Measurements from ENCODE around the gene EFEMP1. TPM values are rescaled to one million over a fixed set of nuclear protein-coding genes. Genes with fewer than 3 reads are reported as not detected.

EFEMP1 gene
- total RNA-seq, 2 experiments from 2014 or later = 0.61 TPM; not detected in 1

DNA sequence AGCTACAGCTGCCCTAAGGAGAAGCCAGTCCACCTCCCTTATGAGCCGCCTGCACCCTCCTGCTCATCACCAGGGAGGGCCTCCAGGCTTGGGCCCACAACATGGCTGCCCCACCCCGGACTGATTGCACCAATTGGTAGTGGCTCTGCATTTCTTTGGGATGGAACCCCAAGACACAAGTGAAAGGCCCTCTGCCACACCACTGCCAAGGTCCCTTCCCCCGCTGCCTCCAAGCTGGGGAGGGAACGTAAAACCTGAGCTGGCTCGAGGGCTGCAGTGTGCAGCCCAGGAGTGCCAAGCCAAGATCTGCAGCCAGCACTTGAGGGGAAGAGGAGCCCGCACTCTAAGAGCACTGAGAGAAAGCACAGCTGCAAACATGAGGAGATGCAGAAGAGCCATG, 97.3 kb downstream of the EFEMP1 start:
- ChIA-PET CTCF (ENCODE audit: unreplicated experiment) (interaction anchor here (0.6 kb wide), 1 partner anchor 1324 kb away, joined by 5 read pairs; no protein-coding TSS in a partner anchor), POLR2A (interaction anchor here (0.6 kb wide), 1 partner anchor 69 kb away, joined by 3 read pairs; no protein-coding TSS in a partner anchor)
- no TSS peak for BruUV-seq (replicated peaks)
- Histone ChIP-seq H3K4me2 (ENCODE audit: low read length) (no peak overlapping the region), H3K9me2 (ENCODE audit: insufficient read depth, low read length) (no peaks in the 10 kb centered on the region), H3K4me1 (ENCODE audit: insufficient read depth, low read length, poor library complexity, severe bottlenecking) (no peaks in the 10 kb centered on the region), H2AFZ (ENCODE audit: low read length) (no peak overlapping the region), H3K79me2 (ENCODE audit: insufficient read depth, low read depth, low read length) (no peaks in the 10 kb centered on the region), H3K36me3 (ENCODE audit: insufficient read depth, low read length) (no peaks in the 10 kb centered on the region), H3K9me3 (ENCODE audit: low read length) (no peaks in the 10 kb centered on the region), H3K4me3 (ENCODE audit: low read depth, low read length, poor library complexity, severe bottlenecking) (no peak overlapping the region), H3K27ac (ENCODE audit: low read depth, low read length, poor library complexity, severe bottlenecking) (no peak overlapping the region), H4K20me1 (ENCODE audit: insufficient read depth, low read length) (no peaks in the 10 kb centered on the region)
- DNase-seq (ENCODE audit: low spot score) = no peak
- no peak for TF ChIP-seq EZH2phosphoT487 (IDR thresholded peaks at IDR 0.05; ENCODE audit: borderline replicate concordance, low read depth, low read length)
- TF ChIP-seq, protein P1, sequence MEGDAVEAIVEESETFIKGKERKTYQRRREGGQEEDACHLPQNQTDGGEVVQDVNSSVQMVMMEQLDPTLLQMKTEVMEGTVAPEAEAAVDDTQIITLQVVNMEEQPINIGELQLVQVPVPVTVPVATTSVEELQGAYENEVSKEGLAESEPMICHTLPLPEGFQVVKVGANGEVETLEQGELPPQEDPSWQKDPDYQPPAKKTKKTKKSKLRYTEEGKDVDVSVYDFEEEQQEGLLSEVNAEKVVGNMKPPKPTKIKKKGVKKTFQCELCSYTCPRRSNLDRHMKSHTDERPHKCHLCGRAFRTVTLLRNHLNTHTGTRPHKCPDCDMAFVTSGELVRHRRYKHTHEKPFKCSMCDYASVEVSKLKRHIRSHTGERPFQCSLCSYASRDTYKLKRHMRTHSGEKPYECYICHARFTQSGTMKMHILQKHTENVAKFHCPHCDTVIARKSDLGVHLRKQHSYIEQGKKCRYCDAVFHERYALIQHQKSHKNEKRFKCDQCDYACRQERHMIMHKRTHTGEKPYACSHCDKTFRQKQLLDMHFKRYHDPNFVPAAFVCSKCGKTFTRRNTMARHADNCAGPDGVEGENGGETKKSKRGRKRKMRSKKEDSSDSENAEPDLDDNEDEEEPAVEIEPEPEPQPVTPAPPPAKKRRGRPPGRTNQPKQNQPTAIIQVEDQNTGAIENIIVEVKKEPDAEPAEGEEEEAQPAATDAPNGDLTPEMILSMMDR (conservative IDR thresholded peaks at IDR 0.05; ENCODE audit: low read length) = no peak
- intact Hi-C loops (cut with micrococcal nuclease; ENCODE audit: unreplicated experiment) = no loop called here

DNA sequence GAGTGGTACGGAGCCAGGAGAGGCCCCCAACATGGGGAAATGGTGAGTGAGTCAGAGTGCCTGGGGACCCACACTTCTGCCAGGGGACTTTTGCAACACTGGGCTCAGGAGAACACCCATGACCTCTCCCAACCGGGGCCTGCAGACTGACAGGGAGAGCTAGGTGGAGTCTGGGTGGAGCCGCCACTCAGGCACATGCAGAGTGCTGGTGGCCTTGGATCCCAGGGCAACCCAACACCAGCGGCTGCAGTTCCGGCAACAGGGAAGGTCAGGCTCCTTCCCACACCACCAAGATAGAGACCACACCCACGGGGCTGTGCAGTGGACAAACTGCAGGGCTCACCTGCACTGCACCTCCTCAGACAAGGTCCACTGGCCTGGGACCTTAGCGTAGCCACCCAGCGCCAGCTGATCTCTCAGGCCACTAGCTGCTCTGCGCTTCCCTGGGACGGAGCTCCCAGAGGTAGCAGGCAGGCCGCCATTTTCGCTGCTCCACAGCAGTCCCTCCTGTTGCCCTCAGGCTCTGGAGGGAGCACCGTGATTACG, 99.0 kb downstream of the EFEMP1 start:
- intact Hi-C loops (cut with micrococcal nuclease; ENCODE audit: unreplicated experiment) = no loop called here
- H3K79me2 ChIP-seq (ENCODE audit: insufficient read depth, low read depth, low read length) = no peaks in the 10 kb centered on the region
- no peaks in the 10 kb centered on the region for H3K36me3 ChIP-seq (ENCODE audit: insufficient read depth, low read length)
- no peak overlapping the region for H2AFZ ChIP-seq (ENCODE audit: low read length)
- H3K4me2 ChIP-seq (ENCODE audit: low read length) = no peak overlapping the region
- no peaks in the 10 kb centered on the region for H3K9me2 ChIP-seq (ENCODE audit: insufficient read depth, low read length)
- BruUV-seq (replicated peaks) = no TSS peak
- TF ChIP-seq, protein P1 (conservative IDR thresholded peaks at IDR 0.05; ENCODE audit: low read length) = no peak
- no peak for TF ChIP-seq EZH2phosphoT487 (IDR thresholded peaks at IDR 0.05; ENCODE audit: borderline replicate concordance, low read depth, low read length)
- no peaks in the 10 kb centered on the region for H3K4me1 ChIP-seq (ENCODE audit: insufficient read depth, low read length, poor library complexity, severe bottlenecking)
- POLR2A ChIA-PET = interaction anchor here (0.7 to 0.9 kb wide), 2 partner anchors 31 to 1783 kb away, joined by 3 to 4 read pairs; no protein-coding TSS in a partner anchor
- no peak overlapping the region for H3K4me3 ChIP-seq (ENCODE audit: low read depth, low read length, poor library complexity, severe bottlenecking)
- DNase-seq (ENCODE audit: low spot score) = no peak
- H3K27ac ChIP-seq (ENCODE audit: low read depth, low read length, poor library complexity, severe bottlenecking) = no peak overlapping the region
- CTCF ChIA-PET (ENCODE audit: unreplicated experiment) = no interaction called here
- H3K9me3 ChIP-seq (ENCODE audit: low read length) = no peaks in the 10 kb centered on the region
- H4K20me1 ChIP-seq (ENCODE audit: insufficient read depth, low read length) = no peaks in the 10 kb centered on the region

Other genes starting within 250 kb of the EFEMP1 start
- 29.9 and 35.1 TPM in 2 replicates for gene PNPT1, start 229.9 kb downstream of the EFEMP1 start, total RNA-seq (2014; rRNA removed; shearing (Covaris generic))
- gene PNPT1, start 229.9 kb downstream of the EFEMP1 start, total RNA-seq (2022) = 39.0 and 45.0 TPM in 2 replicates